ENCODE results near the gene ADRB2.

DNA sequence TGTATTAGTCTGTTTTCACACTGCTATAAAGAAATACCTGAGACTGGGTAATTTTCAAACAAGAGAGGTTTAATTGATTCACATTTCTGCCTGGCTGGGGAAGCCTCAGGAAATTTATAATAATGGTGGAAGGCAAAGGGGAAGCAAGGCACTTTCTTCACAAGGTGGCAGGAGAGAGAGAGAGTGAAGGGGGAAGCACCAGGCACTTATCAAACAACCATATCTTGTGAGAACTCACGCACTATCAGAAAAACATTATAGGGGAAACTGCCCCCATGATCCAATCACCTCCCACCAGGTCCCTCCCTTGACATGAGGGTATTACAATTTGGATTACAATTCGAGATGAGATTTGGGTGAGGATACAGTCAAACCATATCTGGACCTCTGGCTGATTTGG is 34.7 kb downstream of the ADRB2 start:
- TF ChIP-seq, protein P1, sequence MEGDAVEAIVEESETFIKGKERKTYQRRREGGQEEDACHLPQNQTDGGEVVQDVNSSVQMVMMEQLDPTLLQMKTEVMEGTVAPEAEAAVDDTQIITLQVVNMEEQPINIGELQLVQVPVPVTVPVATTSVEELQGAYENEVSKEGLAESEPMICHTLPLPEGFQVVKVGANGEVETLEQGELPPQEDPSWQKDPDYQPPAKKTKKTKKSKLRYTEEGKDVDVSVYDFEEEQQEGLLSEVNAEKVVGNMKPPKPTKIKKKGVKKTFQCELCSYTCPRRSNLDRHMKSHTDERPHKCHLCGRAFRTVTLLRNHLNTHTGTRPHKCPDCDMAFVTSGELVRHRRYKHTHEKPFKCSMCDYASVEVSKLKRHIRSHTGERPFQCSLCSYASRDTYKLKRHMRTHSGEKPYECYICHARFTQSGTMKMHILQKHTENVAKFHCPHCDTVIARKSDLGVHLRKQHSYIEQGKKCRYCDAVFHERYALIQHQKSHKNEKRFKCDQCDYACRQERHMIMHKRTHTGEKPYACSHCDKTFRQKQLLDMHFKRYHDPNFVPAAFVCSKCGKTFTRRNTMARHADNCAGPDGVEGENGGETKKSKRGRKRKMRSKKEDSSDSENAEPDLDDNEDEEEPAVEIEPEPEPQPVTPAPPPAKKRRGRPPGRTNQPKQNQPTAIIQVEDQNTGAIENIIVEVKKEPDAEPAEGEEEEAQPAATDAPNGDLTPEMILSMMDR (IDR thresholded peaks at IDR 0.05; ENCODE audit: insufficient read depth, low read length, poor library complexity, severe bottlenecking), result no peak
- TF ChIP-seq EZH2phosphoT487 (conservative IDR thresholded peaks at IDR 0.05; ENCODE audit: low read length), result no peak
